Ascending aorta (tissue), 2 donors: Measurements from ENCODE around the gene PTPRN2. TPM values are rescaled to one million over a fixed set of nuclear protein-coding genes. Genes with fewer than 3 reads are reported as not detected.
A peak's percentile ranks its signal among the peaks of the same experiment; 100 is the strongest.

Source experiments
- DNase-seq, 2 donors: peaks; one replicate each; pipeline ENCODE4 v3.0.0-alpha.2; 2019; ENCODE audit warnings: low spot score in 2 of 2
- H3K27ac ChIP-seq, 2 donors: fragments of 200-600 bp; sonication (generic); one replicate each; pipeline ENCODE4 v1.5.1; 2016 to 2017; ENCODE audit warnings: mild to moderate bottlenecking in 1 of 2
- H3K27me3 ChIP-seq: fragments of 200-600 bp; sonication (generic); one replicate; pipeline ENCODE4 v1.5.1; 2017
- H3K36me3 ChIP-seq, 2 donors: fragments of 200-600 bp; sonication (generic); one replicate each; pipeline ENCODE4 v1.5.1; 2016
- H3K4me1 ChIP-seq, 2 donors: fragments of 200-600 bp; sonication (generic); one replicate each; pipeline ENCODE4 v1.5.1; 2016 to 2017; ENCODE audit warnings: mild to moderate bottlenecking in 1 of 2
- H3K4me3 ChIP-seq, 2 donors: fragments of 200-600 bp; sonication (generic); one replicate each; pipeline ENCODE4 v1.5.1; 2016 to 2017; ENCODE audit warnings: mild to moderate bottlenecking in 1 of 2
- H3K9me3 ChIP-seq, 2 donors: fragments of 200-600 bp; sonication (generic); one replicate each; pipeline ENCODE4 v1.5.1; 2016
- intact Hi-C: fragments of 100-400 bp; cut with DNase I; formaldehyde crosslinking; loops from one replicate; pipeline ENCODE4 v1.15.1; 2023
- total RNA-seq: library from RNA; depleted of rRNA; stranded (reverse); fragments of >200 nt; gene quantifications from one replicate; pipeline ENCODE4 v1.1.0, GENCODE V29; 2016
- TF ChIP-seq, protein P1 (sequence below), 3 experiments: fragments of 200-600 bp in 2 of 3; fragments of 450-650 bp in 1 of 3; sonication (generic) in 2 of 3; IDR thresholded peaks; one replicate each; pipeline ENCODE4 v1.5.1; 2016 to 2019; ENCODE audit warnings: antibody characterized with exemption in 3 of 3, mild to moderate bottlenecking in 1 of 3, moderate library complexity in 1 of 3

Gene PTPRN2
- total RNA-seq, 1 donor from 2014 or later = 7.3 TPM

DNA sequence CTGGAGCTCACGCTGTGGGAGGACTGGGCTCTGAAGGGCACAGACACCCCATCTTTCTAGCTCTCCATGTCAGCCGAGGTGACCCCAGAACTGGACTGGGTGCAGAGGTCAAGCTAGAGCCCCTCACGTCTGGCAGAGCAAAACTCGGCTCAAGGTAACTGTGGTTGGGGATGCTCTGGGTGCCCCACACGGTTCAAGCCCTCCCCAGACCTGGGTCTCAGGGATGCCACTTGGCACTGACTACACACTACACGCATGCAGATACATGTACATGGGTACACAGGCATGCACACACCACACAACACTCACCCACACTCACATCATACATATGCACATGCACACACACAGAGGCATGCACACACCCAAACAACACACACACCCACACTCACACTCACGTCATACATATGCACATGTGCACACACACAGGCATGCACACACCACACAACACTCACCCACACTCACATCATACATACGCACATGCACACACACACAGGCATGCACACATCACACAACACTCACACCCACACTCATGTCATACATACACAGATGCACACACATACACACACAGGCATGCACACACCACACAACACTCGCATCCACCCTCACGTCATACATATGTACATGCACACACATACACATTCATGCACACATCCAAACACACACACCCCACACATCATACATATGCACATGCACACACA, 1031.5 kb downstream of the PTPRN2 start:
- Histone ChIP-seq H3K27me3 (no peaks in the 10 kb centered on the region), H3K9me3 (no peaks in the 10 kb centered on the region), H3K4me1 (no peaks in the 10 kb centered on the region), H3K27ac (no peak overlapping the region), H3K4me3 (no peak overlapping the region), H3K36me3 (no peaks in the 10 kb centered on the region)
- intact Hi-C loops = no loop called here
- DNase-seq = peak in 1 of 2 donors; percentile 51
- TF ChIP-seq, protein P1, sequence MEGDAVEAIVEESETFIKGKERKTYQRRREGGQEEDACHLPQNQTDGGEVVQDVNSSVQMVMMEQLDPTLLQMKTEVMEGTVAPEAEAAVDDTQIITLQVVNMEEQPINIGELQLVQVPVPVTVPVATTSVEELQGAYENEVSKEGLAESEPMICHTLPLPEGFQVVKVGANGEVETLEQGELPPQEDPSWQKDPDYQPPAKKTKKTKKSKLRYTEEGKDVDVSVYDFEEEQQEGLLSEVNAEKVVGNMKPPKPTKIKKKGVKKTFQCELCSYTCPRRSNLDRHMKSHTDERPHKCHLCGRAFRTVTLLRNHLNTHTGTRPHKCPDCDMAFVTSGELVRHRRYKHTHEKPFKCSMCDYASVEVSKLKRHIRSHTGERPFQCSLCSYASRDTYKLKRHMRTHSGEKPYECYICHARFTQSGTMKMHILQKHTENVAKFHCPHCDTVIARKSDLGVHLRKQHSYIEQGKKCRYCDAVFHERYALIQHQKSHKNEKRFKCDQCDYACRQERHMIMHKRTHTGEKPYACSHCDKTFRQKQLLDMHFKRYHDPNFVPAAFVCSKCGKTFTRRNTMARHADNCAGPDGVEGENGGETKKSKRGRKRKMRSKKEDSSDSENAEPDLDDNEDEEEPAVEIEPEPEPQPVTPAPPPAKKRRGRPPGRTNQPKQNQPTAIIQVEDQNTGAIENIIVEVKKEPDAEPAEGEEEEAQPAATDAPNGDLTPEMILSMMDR (IDR thresholded peaks at IDR 0.05) = no peak

GRCh38 chr7:157555313-157555712, 1032.3 kb downstream of the PTPRN2 start:
- intact Hi-C loops = no loop called here
- peak in 1 of 2 donors; percentile 34 for DNase-seq
- Histone ChIP-seq H3K9me3 (no peaks in the 10 kb centered on the region), H3K4me1 (no peaks in the 10 kb centered on the region), H3K4me3 (no peak overlapping the region), H3K27ac (no peak overlapping the region), H3K27me3 (no peaks in the 10 kb centered on the region), H3K36me3 (no peaks in the 10 kb centered on the region)
- TF ChIP-seq, protein P1 (IDR thresholded peaks at IDR 0.05) = no peak

DNA sequence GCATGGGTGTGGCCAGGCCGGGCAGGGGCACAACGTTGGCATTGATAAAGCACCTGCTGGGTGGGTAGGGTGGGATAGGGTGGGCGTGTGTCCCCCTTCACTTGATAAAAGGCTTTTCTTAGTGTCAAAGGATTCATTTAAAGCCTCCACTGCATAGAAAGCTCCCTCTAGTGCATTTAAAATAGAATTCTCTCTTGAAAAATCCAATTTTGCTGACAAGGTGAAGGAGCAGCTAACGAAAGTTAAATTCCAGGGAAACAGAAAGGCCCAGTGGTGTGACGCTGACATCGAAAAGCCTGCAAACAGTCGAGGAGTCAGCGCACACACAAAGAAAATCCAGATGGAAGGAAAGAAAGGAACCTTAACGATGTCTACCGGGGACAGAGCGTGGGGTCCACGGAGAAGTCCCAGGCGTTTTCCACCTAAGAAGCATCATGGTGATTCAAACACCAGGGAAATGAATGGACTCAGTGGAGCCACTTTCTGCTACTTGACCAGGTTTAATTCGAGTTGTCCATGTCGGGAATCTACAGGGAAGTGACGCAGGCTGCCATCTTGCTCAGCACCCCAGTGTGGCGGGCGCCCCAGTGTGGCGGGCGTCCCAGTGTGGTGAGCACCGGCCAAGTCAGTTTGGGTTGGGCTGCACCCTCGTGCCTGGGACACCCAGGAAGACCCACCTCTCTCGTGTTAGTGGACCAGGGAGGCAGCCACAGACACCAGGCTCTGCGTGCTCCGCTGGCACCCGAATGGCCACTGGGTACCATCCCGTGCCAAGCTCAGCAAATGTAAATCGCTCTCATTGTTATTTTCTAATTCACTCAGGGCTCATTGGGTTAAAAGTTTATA, 1033.0 kb downstream of the PTPRN2 start:
- H3K4me3 ChIP-seq = no peak overlapping the region
- intact Hi-C loops = no loop called here

GRCh38 chr7:157553256-157553655, 1034.4 kb downstream of the PTPRN2 start:
- DNase-seq = no peak
- H3K4me3 ChIP-seq = no peak overlapping the region
- H3K27ac ChIP-seq = no peak overlapping the region
- no peaks in the 10 kb centered on the region for H3K4me1 ChIP-seq
- H3K9me3 ChIP-seq = no peaks in the 10 kb centered on the region
- intact Hi-C loops = no loop called here
- H3K36me3 ChIP-seq = no peaks in the 10 kb centered on the region
- TF ChIP-seq, protein P1 (IDR thresholded peaks at IDR 0.05) = no peak
- no peaks in the 10 kb centered on the region for H3K27me3 ChIP-seq

More for the DNA sequence above, 1033.0 kb downstream of the PTPRN2 start:
- Histone ChIP-seq H3K9me3 (no peaks in the 10 kb centered on the region), H3K36me3 (no peaks in the 10 kb centered on the region), H3K27me3 (no peaks in the 10 kb centered on the region), H3K4me1 (no peaks in the 10 kb centered on the region), H3K27ac (no peak overlapping the region)
- TF ChIP-seq, protein P1 (IDR thresholded peaks at IDR 0.05) = no peak
- peak in 1 of 2 donors; percentile 24 for DNase-seq

DNA sequence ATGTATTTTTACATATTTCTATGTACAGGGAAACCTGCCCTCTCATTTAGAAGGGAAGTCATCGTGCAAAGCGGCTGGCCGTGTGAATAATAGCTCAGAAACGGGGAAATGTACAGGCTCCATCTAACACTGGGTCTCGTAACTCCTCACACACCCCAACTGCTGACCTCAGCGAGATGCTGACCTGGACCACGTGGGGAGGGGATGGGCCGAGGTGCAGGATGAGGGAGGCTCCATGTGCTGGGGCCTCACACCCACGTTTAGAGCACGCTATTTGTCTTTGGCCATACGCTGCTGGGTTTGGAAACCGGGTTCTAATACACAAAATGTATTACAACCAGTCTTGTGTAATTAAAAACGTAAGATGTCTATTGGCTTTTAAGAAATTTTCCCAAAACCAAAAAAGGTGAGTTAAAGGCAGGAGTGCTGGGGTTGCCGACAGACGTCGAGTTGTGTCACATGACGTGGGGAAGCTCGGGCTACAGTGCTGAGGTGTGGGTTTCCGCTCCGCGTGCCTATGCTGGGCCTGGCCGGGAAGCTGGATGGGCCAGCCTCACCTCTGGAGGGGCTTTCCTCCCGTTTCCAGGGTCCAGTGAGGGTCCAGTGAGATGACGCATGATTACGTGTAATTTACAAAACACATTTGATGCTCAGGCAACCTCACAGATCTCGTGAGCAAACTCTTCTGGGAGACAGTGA, 1035.2 kb downstream of the PTPRN2 start:
- TF ChIP-seq, protein P1 (IDR thresholded peaks at IDR 0.05) = no peak
- peak in 1 of 2 donors; percentile 46 for DNase-seq
- no peak overlapping the region for H3K27ac ChIP-seq

More for the DNA sequence above, 1035.2 kb downstream of the PTPRN2 start:
- Histone ChIP-seq H3K36me3 (no peaks in the 10 kb centered on the region), H3K27me3 (no peaks in the 10 kb centered on the region), H3K4me1 (no peaks in the 10 kb centered on the region), H3K9me3 (no peaks in the 10 kb centered on the region), H3K4me3 (no peak overlapping the region)
- intact Hi-C loops = no loop called here
